Measurements from ENCODE around the gene TCOF1.

- TF ChIP-seq, protein P1, sequence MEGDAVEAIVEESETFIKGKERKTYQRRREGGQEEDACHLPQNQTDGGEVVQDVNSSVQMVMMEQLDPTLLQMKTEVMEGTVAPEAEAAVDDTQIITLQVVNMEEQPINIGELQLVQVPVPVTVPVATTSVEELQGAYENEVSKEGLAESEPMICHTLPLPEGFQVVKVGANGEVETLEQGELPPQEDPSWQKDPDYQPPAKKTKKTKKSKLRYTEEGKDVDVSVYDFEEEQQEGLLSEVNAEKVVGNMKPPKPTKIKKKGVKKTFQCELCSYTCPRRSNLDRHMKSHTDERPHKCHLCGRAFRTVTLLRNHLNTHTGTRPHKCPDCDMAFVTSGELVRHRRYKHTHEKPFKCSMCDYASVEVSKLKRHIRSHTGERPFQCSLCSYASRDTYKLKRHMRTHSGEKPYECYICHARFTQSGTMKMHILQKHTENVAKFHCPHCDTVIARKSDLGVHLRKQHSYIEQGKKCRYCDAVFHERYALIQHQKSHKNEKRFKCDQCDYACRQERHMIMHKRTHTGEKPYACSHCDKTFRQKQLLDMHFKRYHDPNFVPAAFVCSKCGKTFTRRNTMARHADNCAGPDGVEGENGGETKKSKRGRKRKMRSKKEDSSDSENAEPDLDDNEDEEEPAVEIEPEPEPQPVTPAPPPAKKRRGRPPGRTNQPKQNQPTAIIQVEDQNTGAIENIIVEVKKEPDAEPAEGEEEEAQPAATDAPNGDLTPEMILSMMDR (optimal IDR thresholded peaks at IDR 0.05 in 1 of 3, IDR thresholded peaks at IDR 0.05 in 1 of 3, conservative IDR thresholded peaks at IDR 0.05 in 1 of 3; ENCODE audit: extremely low read depth in 1 of 3, insufficient read depth in 2 of 3, low read length in 3 of 3): no peak
- TF ChIP-seq EZH2 (IDR thresholded peaks at IDR 0.05; ENCODE audit: low read length): no peak
These were observed 19.6 kb downstream of the TCOF1 start for GRCh38 chr5:150376799-150377771.

All from keratinocyte (primary cell).